Esophagus squamous epithelium (tissue), 4 donors: ENCODE results near the gene FAM163B.

Experiments
- CTCF ChIP-seq, 6 experiments: fragments of 450-650 bp in 4 of 6; fragments of 200-600 bp in 2 of 6; sonication (generic) in 2 of 6; IDR thresholded peaks; one replicate each; pipeline ENCODE4 v1.5.1; 2016 to 2019; ENCODE audit warnings: antibody characterized with exemption in 6 of 6, mild to moderate bottlenecking in 4 of 6, moderate library complexity in 4 of 6
- POLR2A ChIP-seq, 4 donors: fragments of 450-650 bp; IDR thresholded peaks; one replicate each; pipeline ENCODE4 v1.6.1; 2017; ENCODE audit warnings: antibody characterized with exemption in 4 of 4, mild to moderate bottlenecking in 4 of 4, moderate library complexity in 3 of 4

- TF ChIP-seq CTCF (IDR thresholded peaks at IDR 0.05) (no peak), POLR2A (IDR thresholded peaks at IDR 0.05) (no peak)
Measured at GRCh38 chr9:133645021-133645765, 36.0 kb upstream of the FAM163B start.
